MM.1S (cell line): ENCODE measurements around the gene HPCAL1.

Experiments used
- CTCF ChIP-seq: fragments of 300-600 bp; sonication (generic); IDR thresholded peaks from 2 replicates; pipeline ENCODE4 v1.5.1; 2016; ENCODE audit warnings: antibody characterized with exemption, low read length, mixed read lengths
- EZH2 ChIP-seq: fragments of 300-600 bp; sonication (generic); optimal IDR thresholded peaks from 2 replicates; pipeline ENCODE3; 2017; ENCODE audit warnings: low read depth, mild to moderate bottlenecking, antibody characterized with exemption, low read length, mixed read lengths

DNA sequence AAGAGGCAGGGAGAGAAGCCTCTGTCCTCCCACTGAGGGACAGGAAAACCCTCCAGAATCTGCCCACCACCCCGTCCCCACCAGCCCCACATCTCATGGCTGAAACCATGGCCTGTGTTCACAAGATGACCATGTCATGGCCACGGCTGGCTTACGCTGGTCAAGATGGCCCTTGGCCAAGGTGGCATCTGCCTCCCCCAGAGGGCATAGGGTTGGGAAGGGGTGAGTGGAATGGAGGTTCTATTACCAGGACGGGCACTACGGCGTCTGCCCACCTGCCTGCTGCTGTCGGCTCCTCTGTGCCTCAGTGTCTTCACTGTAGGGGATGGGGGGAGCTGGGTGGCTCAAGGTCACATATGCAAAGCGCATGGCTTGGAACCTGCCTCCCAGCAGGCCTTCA is 125.7 kb downstream of the HPCAL1 start:
- TF ChIP-seq CTCF (no peak), EZH2 (no peak)
